ENCODE measurements around the gene PRCD. TPM values are rescaled to one million over a fixed set of nuclear protein-coding genes. Genes with fewer than 3 reads are reported as not detected.
A peak's percentile ranks its signal among the peaks of the same experiment; 100 is the strongest.

Gene PRCD
- total and polyA plus RNA-seq, 2 donors (not counting 1 experiment from before 2014, with no cell fraction given), result 18.0 to 30.6 TPM

DNA sequence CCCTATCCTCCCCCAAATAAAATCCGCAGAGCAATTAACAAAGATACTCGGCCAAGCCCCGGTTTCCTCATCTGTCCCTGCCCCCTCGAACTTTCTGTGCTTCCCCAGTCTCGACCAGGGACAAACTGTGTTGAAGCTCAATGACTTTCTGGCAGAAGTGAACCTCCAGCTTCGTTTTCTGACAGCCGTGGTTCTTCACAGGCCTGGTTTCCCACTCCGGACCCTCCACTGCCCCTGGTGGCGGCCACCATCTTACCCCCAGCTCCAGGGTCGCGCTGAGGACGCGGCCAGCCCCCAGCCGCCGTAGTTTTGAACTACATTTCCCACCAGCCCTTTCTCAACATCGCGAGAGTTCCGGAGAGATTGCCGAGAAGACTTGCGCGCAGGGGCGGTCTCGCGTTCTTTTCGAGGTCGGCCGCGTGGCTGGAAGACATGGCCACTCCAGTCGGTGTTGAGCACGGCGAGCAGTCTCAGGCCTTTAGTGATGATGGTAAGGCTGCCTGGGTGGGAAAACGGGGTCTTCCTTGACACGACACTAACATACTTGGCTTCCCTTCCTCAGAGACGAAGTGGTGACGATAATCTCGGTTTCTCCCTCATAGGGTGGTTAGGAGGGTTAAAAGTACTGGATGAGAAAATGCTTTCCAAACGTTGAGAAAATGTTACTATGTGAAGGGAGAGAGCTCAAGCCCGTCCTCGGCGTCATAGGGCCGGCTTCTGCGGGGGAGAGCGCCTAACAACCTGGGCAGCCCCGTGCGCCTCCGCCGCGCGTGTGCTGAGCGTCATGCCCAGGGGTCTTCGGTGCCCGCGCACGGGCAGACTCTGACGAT, 17.7 kb downstream of the PRCD start:
- H3K79me2 ChIP-seq (ENCODE audit: control insufficient read depth, insufficient read depth, low read length), result peaks cover 49% of the 10 kb centered on the region
- H3K4me2 ChIP-seq (replicated peaks; ENCODE audit: low read depth, low read length, poor library complexity, severe bottlenecking), result peak overlapping the region; percentile 87
- TF ChIP-seq, protein P1, sequence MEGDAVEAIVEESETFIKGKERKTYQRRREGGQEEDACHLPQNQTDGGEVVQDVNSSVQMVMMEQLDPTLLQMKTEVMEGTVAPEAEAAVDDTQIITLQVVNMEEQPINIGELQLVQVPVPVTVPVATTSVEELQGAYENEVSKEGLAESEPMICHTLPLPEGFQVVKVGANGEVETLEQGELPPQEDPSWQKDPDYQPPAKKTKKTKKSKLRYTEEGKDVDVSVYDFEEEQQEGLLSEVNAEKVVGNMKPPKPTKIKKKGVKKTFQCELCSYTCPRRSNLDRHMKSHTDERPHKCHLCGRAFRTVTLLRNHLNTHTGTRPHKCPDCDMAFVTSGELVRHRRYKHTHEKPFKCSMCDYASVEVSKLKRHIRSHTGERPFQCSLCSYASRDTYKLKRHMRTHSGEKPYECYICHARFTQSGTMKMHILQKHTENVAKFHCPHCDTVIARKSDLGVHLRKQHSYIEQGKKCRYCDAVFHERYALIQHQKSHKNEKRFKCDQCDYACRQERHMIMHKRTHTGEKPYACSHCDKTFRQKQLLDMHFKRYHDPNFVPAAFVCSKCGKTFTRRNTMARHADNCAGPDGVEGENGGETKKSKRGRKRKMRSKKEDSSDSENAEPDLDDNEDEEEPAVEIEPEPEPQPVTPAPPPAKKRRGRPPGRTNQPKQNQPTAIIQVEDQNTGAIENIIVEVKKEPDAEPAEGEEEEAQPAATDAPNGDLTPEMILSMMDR (IDR thresholded peaks at IDR 0.05), result peak; percentile 58
- no peak for TF ChIP-seq EZH2 (IDR thresholded peaks at IDR 0.05; ENCODE audit: borderline replicate concordance, insufficient read depth, low read depth, low read length, poor library complexity, severe bottlenecking)
- Mint-ChIP-seq H3K9me3 (ENCODE audit: insufficient read depth) (no peaks in the 10 kb centered on the region), H3K27ac (peak overlapping the region; percentile 97), H3K4me3 (peak overlapping the region; percentile 100), H3K4me1 (peaks cover 63% of the 10 kb centered on the region), H3K27me3 (no peaks in the 10 kb centered on the region)
- WGBS (ENCODE audit: insufficient coverage), result under 1% methylated on average over 39 of the region's 55 CpGs
- H3K36me3 ChIP-seq (replicated peaks in 1 of 2; ENCODE audit: control extremely low read depth in 1 of 2, control insufficient read depth in 1 of 2, extremely low read depth in 1 of 2, insufficient read depth in 2 of 2, low read length in 1 of 2), result peaks cover 1 to 19% of the 10 kb centered on the region in 2 experiments
- intact Hi-C loops (cut with micrococcal nuclease), result loop anchor here (1.0 to 5.0 kb wide), 5 partner anchors 29 to 155 kb away; partner anchors contain the start of gene MXRA7
- peak overlapping the region; percentile 81 to 98 for H3K27ac ChIP-seq (ENCODE audit: low read length in 2 of 2)
- peak overlapping the region; percentile 76 to 94 (median 88) for H3K4me3 ChIP-seq (ENCODE audit: control extremely low read depth in 1 of 5, extremely low read depth in 1 of 5, insufficient read depth in 1 of 5, low read depth in 2 of 5, low read length in 4 of 5)
- peak overlapping the region; percentile 79 for H3K9ac ChIP-seq (ENCODE audit: low read length)
- ATAC-seq (ENCODE audit: low read depth) (peak; percentile 93), DNase-seq (peak; percentile 97)
- peaks cover 18% of the 10 kb centered on the region for H4K20me1 ChIP-seq (ENCODE audit: control insufficient read depth, insufficient read depth, low read length, poor library complexity, severe bottlenecking)
- peaks cover 16 to 37% of the 10 kb centered on the region in 2 donors for H3K4me1 ChIP-seq (ENCODE audit: control insufficient read depth in 2 of 2, insufficient read depth in 2 of 2, low read length in 2 of 2)
- no peaks in the 10 kb centered on the region for H3K9me3 ChIP-seq (ENCODE audit: control extremely low read depth in 1 of 3, control insufficient read depth in 2 of 3, insufficient read depth in 1 of 3, low read length in 2 of 3)
- ChIA-PET POLR2A (interaction anchor here (0.5 to 3.0 kb wide), 13 partner anchors 10 to 564 kb away, joined by 3 to 30 read pairs (median 3); partner anchors contain the start of gene ST6GALNAC2), CTCF (interaction anchor here (0.6 to 7.1 kb wide), 24 partner anchors 8 to 254 kb away, joined by 3 to 84 read pairs (median 4); partner anchors contain the start of genes MXRA7 and ST6GALNAC2)
- H3K27me3 ChIP-seq (replicated peaks in 1 of 4; ENCODE audit: control extremely low read depth in 1 of 4, control insufficient read depth in 3 of 4, insufficient read depth in 4 of 4, low read length in 3 of 4), result no peaks in the 10 kb centered on the region
- H2AFZ ChIP-seq (ENCODE audit: insufficient read depth, low read depth, low read length, poor library complexity, severe bottlenecking), result peak overlapping the region; percentile 81
